Sigmoid colon (tissue), 7 donors: Measurements from ENCODE around the gene KLK4. TPM values are rescaled to one million over a fixed set of nuclear protein-coding genes. Genes with fewer than 3 reads are reported as not detected.

Experiments
- DNase-seq: peaks from one replicate; pipeline ENCODE4 v3.0.0-alpha.2; 2019
- H3K27ac ChIP-seq, 4 donors: fragments of 200-600 bp; sonication (generic); one replicate each; pipeline ENCODE4 v1.5.1; 2016 to 2019; ENCODE audit warnings: mild to moderate bottlenecking in 1 of 4
- H3K27me3 ChIP-seq, 3 donors: fragments of 200-600 bp; sonication (generic); one replicate each; pipeline ENCODE4 v1.5.1; 2019; ENCODE audit warnings: mild to moderate bottlenecking in 1 of 3
- H3K36me3 ChIP-seq, 4 donors: fragments of 200-600 bp; sonication (generic); one replicate each; pipeline ENCODE4 v1.5.1; 2016 to 2019
- H3K4me1 ChIP-seq, 4 donors: fragments of 200-600 bp; sonication (generic); one replicate each; pipeline ENCODE4 v1.5.1; 2017 to 2019
- H3K4me3 ChIP-seq, 4 donors: fragments of 200-600 bp; sonication (generic); one replicate each; pipeline ENCODE4 v1.5.1; 2017 to 2019; ENCODE audit warnings: mild to moderate bottlenecking in 2 of 4, moderate library complexity in 1 of 4
- H3K9me3 ChIP-seq, 4 donors: fragments of 200-600 bp in 3 of 4; sonication (generic) in 3 of 4; one replicate each; pipeline versions ENCODE4 v1.5.1 to v1.6.1; 2013 to 2019
- CTCF ChIP-seq, 4 experiments: fragments of 450-650 bp in 3 of 4; fragments of 200-600 bp in 1 of 4; IDR thresholded peaks; one replicate each; pipeline ENCODE4 v1.5.1; 2016 to 2019; ENCODE audit warnings: antibody characterized with exemption in 4 of 4, mild to moderate bottlenecking in 3 of 4, moderate library complexity in 2 of 4
- EP300 ChIP-seq, 4 donors: sonication (generic); formaldehyde crosslinking; IDR thresholded peaks; one replicate each; pipeline ENCODE4 v1.6.1; 2017; ENCODE audit warnings: antibody characterized with exemption in 4 of 4
- POLR2A ChIP-seq, 2 donors: fragments of 450-650 bp; IDR thresholded peaks; one replicate each; pipeline ENCODE4 v1.6.1; 2016; ENCODE audit warnings: antibody characterized with exemption in 2 of 2, mild to moderate bottlenecking in 2 of 2, moderate library complexity in 2 of 2
- POLR2AphosphoS5 ChIP-seq, 4 donors: sonication (generic); formaldehyde crosslinking; IDR thresholded peaks; one replicate each; pipeline ENCODE4 v1.6.1; 2017; ENCODE audit warnings: antibody characterized with exemption in 4 of 4
- WGBS, 2 donors: extraction: QIAGEN DNeasy Blood & Tissue Kit; methylation state at CpG; one replicate each; pipeline ENCODE4 v1.1.7; 2013; 5-methylcytosine and 5-hydroxymethylcytosine counted together
- intact Hi-C: fragments of 100-400 bp; cut with DNase I; formaldehyde crosslinking; loops from one replicate; pipeline ENCODE4 v1.15.1; 2023
- polyA plus RNA-seq, 3 donors: library from polyadenylated mRNA; stranded (reverse); fragments of 200-250 nt; gene quantifications; one replicate each; pipeline ENCODE4 v1.2.3, GENCODE V29; 2013
- total RNA-seq, 4 donors: library from RNA; depleted of rRNA; stranded (reverse); fragments of >200 nt; gene quantifications; one replicate each; pipeline ENCODE4 v1.1.0, GENCODE V29; 2016
- donor health status: healthy with polysubstance abuse.
- donor health status: Bipolar disorder and iron deficiency.
- donor health status: healthy.

Gene KLK4
- total and polyA plus RNA-seq, 7 donors: 0.39 to 2.8 (median 1.2) TPM; not detected in 4

- intact Hi-C loops: no loop called here
- no peak overlapping the region for H3K4me3 ChIP-seq
- peak overlapping the region in 2 of 4 donors; percentile 51 to 58 for H3K27ac ChIP-seq
- H3K36me3 ChIP-seq: no peaks in the 10 kb centered on the region
- DNase-seq: no peak
- H3K9me3 ChIP-seq: no peaks in the 10 kb centered on the region
- TF ChIP-seq POLR2AphosphoS5 (IDR thresholded peaks at IDR 0.05) (no peak), CTCF (IDR thresholded peaks at IDR 0.05) (no peak), EP300 (IDR thresholded peaks at IDR 0.05) (no peak), POLR2A (IDR thresholded peaks at IDR 0.05) (no peak)
- WGBS, 2 donors: 48 to 71% methylated on average over 5 of the region's 5 CpGs
- peaks cover 0 to 6% (median 2%) of the 10 kb centered on the region in 4 donors for H3K4me1 ChIP-seq
- H3K27me3 ChIP-seq: peaks cover 0 to 12% (median 0%) of the 10 kb centered on the region in 3 donors
These were observed 20.6 kb downstream of the KLK4 start for GRCh38 chr19:50890422-50891252.

GRCh38 chr19:50889638-50890037 is 21.6 kb downstream of the KLK4 start:
- intact Hi-C loops: no loop called here
- Histone ChIP-seq H3K4me1 (peaks cover 0 to 6% (median under 1%) of the 10 kb centered on the region in 4 donors), H3K36me3 (no peaks in the 10 kb centered on the region), H3K9me3 (no peaks in the 10 kb centered on the region), H3K4me3 (no peak overlapping the region), H3K27ac (peak overlapping the region in 2 of 4 donors; percentile 51 to 58), H3K27me3 (peaks cover 0 to 7% (median 0%) of the 10 kb centered on the region in 3 donors)
- DNase-seq: no peak
- 13 to 46% methylated on average over 3 of the region's 3 CpGs for WGBS, 2 donors
- TF ChIP-seq EP300 (IDR thresholded peaks at IDR 0.05) (peak in 1 of 4 donors; percentile 37), POLR2A (IDR thresholded peaks at IDR 0.05) (no peak), POLR2AphosphoS5 (IDR thresholded peaks at IDR 0.05) (peak in 2 of 4 donors; percentile 54 to 60), CTCF (IDR thresholded peaks at IDR 0.05) (no peak)

- DNase-seq: no peak
- no peak overlapping the region for H3K27ac ChIP-seq
- 69 to 83% methylated on average over 3 of the region's 3 CpGs for WGBS, 2 donors
- no peak overlapping the region for H3K4me3 ChIP-seq
- no peaks in the 10 kb centered on the region for H3K36me3 ChIP-seq
- H3K27me3 ChIP-seq: peaks cover 0 to 27% (median 11%) of the 10 kb centered on the region in 3 donors
- H3K4me1 ChIP-seq: no peaks in the 10 kb centered on the region
- no peak for TF ChIP-seq POLR2AphosphoS5 (IDR thresholded peaks at IDR 0.05)
- TF ChIP-seq EP300 (IDR thresholded peaks at IDR 0.05): no peak
- no peak for TF ChIP-seq CTCF (IDR thresholded peaks at IDR 0.05)
- TF ChIP-seq POLR2A (IDR thresholded peaks at IDR 0.05): no peak
- intact Hi-C loops: no loop called here
- H3K9me3 ChIP-seq: no peaks in the 10 kb centered on the region
These were observed 29.0 kb downstream of the KLK4 start for GRCh38 chr19:50882188-50882587.

GRCh38 chr19:50880241-50880640 is 31.0 kb downstream of the KLK4 start:
- Histone ChIP-seq H3K4me1 (no peaks in the 10 kb centered on the region), H3K27me3 (peaks cover 0 to 41% (median 14%) of the 10 kb centered on the region in 3 donors), H3K27ac (no peak overlapping the region), H3K9me3 (no peaks in the 10 kb centered on the region), H3K36me3 (no peaks in the 10 kb centered on the region), H3K4me3 (no peak overlapping the region)
- WGBS, 2 donors: 54 to 72% methylated on average over 5 of the region's 5 CpGs
- intact Hi-C loops: no loop called here
- DNase-seq: no peak
- TF ChIP-seq POLR2AphosphoS5 (IDR thresholded peaks at IDR 0.05): no peak
- no peak for TF ChIP-seq POLR2A (IDR thresholded peaks at IDR 0.05)
- TF ChIP-seq CTCF (IDR thresholded peaks at IDR 0.05): no peak
- no peak for TF ChIP-seq EP300 (IDR thresholded peaks at IDR 0.05)
